Transverse colon (tissue), 4 donors: ENCODE data around the gene BORA. TPM values are rescaled to one million over a fixed set of nuclear protein-coding genes. Genes with fewer than 3 reads are reported as not detected.

Source experiments
- DNase-seq: peaks from one replicate; pipeline ENCODE4 v3.0.0-alpha.2; 2019
- H3K27ac ChIP-seq, 4 donors: fragments of 200-600 bp; sonication (generic); 2 replicates each; pipeline ENCODE4 v1.5.1; 2016 to 2018; ENCODE audit warnings: inconsistent platforms in 4 of 4
- H3K27me3 ChIP-seq: fragments of 200-600 bp; sonication (generic); 2 replicates; pipeline ENCODE4 v1.5.1; 2017; ENCODE audit warnings: inconsistent platforms
- H3K36me3 ChIP-seq, 4 donors: fragments of 200-600 bp; sonication (generic); 2 replicates each; pipeline ENCODE4 v1.5.1; 2017 to 2019; ENCODE audit warnings: inconsistent platforms in 4 of 4
- H3K4me1 ChIP-seq, 4 donors: fragments of 200-600 bp; sonication (generic); 2 replicates each; pipeline ENCODE4 v1.5.1; 2017 to 2020; ENCODE audit warnings: inconsistent platforms in 4 of 4
- H3K4me3 ChIP-seq, 4 donors: fragments of 200-600 bp; sonication (generic); 1 replicate in 1 of 4; 2 replicates in 3 of 4; pipeline versions ENCODE4 v1.5.1 to v1.6.1; 2017 to 2019; ENCODE audit warnings: inconsistent platforms in 4 of 4
- H3K9me3 ChIP-seq, 2 donors: fragments of 200-600 bp; sonication (generic); 2 replicates each; pipeline ENCODE4 v1.5.1; 2017 to 2019; ENCODE audit warnings: inconsistent platforms in 2 of 2
- CTCF ChIP-seq, 5 experiments: fragments of 200-600 bp in 3 of 5; fragments of 450-650 bp in 2 of 5; sonication (generic) in 3 of 5; IDR thresholded peaks; 1 replicate in 2 of 5; 2 replicates in 3 of 5; pipeline ENCODE4 v1.5.1; 2016 to 2017; ENCODE audit warnings: antibody characterized with exemption in 5 of 5, inconsistent platforms in 3 of 5, mild to moderate bottlenecking in 2 of 5, moderate library complexity in 1 of 5
- EP300 ChIP-seq: sonication (generic); formaldehyde crosslinking; IDR thresholded peaks from one replicate; pipeline ENCODE4 v1.6.1; 2017; ENCODE audit warnings: antibody characterized with exemption, low read depth
- POLR2A ChIP-seq: fragments of 450-650 bp; IDR thresholded peaks from one replicate; pipeline ENCODE4 v1.6.1; 2016; ENCODE audit warnings: antibody characterized with exemption, mild to moderate bottlenecking, moderate library complexity
- POLR2AphosphoS5 ChIP-seq, 3 donors: sonication (generic); formaldehyde crosslinking; IDR thresholded peaks; one replicate each; pipeline ENCODE4 v1.6.1; 2016; ENCODE audit warnings: antibody characterized with exemption in 3 of 3
- WGBS, 2 donors: methylation state at CpG; one replicate each; pipeline ENCODE4 v1.1.5; 2018; ENCODE audit warnings: low coverage in 1 of 2; 5-methylcytosine and 5-hydroxymethylcytosine counted together
- in situ Hi-C, 4 donors: fragments of 200-750 bp; cut with MboI; loops; one replicate each; pipeline versions ENCODE4 v1.15.0 to v1.15.1; 2017; ENCODE audit warnings: low sequenced_read_pairs in 3 of 4, low pct_ligation_motif_present in 1 of 4, low pct_unique_long_range_greater_than_20kb in 1 of 4
- intact Hi-C: fragments of 100-400 bp; cut with DNase I; formaldehyde crosslinking; loops from one replicate; pipeline ENCODE4 v1.15.1; 2023; ENCODE audit warnings: low total_unique reads
- total RNA-seq, 4 donors: library from RNA; depleted of rRNA; stranded (reverse); fragments of >200 nt; gene quantifications; one replicate each; pipeline ENCODE4 v1.1.0, GENCODE V29; 2016

BORA gene
- total RNA-seq, 4 donors from 2014 or later, result 2.2 to 80.0 (median 7.7) TPM

GRCh38 chr13:72728290-72728605, 525 bp downstream of the BORA start:
- Histone ChIP-seq H3K36me3 (no peaks in the 10 kb centered on the region), H3K27me3 (no peaks in the 10 kb centered on the region), H3K9me3 (no peaks in the 10 kb centered on the region), H3K27ac (peak overlapping the region; percentile 73 to 90 (median 80)), H3K4me3 (peak overlapping the region; percentile 47 to 91 (median 83)), H3K4me1 (peaks cover 5 to 33% (median 27%) of the 10 kb centered on the region in 4 donors)
- no peak for DNase-seq
- in situ Hi-C loops (no loop called here), intact Hi-C loops (no loop called here)
- 5 to 13% methylated on average over 3 of the region's 3 CpGs for WGBS, 2 donors
- no peak for TF ChIP-seq EP300
- TF ChIP-seq POLR2A, result no peak
- TF ChIP-seq CTCF (IDR thresholded peaks at IDR 0.05), result no peak
- TF ChIP-seq POLR2AphosphoS5 (IDR thresholded peaks at IDR 0.05), result no peak

- peaks cover 0 to 6% (median 0%) of the 10 kb centered on the region in 4 donors for H3K4me1 ChIP-seq
- intact Hi-C loops (no loop called here), in situ Hi-C loops (no loop called here)
- TF ChIP-seq POLR2A (no peak), POLR2AphosphoS5 (IDR thresholded peaks at IDR 0.05) (no peak), EP300 (no peak), CTCF (IDR thresholded peaks at IDR 0.05) (no peak)
- H3K27ac ChIP-seq, result no peak overlapping the region
- H3K4me3 ChIP-seq, result no peak overlapping the region
- no peaks in the 10 kb centered on the region for H3K27me3 ChIP-seq
- WGBS, 2 donors, result 39 to 74% methylated on average over 3 of the region's 3 CpGs
- H3K36me3 ChIP-seq, result no peaks in the 10 kb centered on the region
- no peaks in the 10 kb centered on the region for H3K9me3 ChIP-seq
- DNase-seq, result no peak
These were observed 9.3 kb downstream of the BORA start for GRCh38 chr13:72737033-72737432.

DNA sequence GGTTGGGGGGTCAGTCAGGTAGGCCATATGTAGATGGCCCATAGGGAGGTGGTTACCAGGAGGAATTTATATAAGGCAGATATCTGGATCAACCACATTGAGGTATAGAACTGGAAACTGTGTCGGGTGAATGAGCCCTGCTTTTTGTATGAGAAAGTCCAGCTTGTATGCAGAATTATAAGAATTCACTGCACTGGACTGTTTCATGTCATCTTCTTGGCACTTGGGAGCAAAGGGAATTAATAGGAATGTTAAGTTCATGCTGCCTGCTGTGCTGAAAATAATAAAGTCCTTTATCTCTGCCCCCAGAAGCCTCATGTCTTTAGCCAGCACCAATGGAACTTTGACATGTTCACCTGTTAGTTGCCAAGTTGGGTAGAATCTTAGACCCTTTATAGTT, 12.3 kb downstream of the BORA start:
- 60 to 78% methylated on average over 1 of the region's 1 CpG for WGBS, 2 donors
- H3K27me3 ChIP-seq, result no peaks in the 10 kb centered on the region
- intact Hi-C loops, result no loop called here
- H3K4me3 ChIP-seq, result no peak overlapping the region
- DNase-seq, result no peak
- in situ Hi-C loops, result no loop called here
- peaks cover 0 to 6% (median 0%) of the 10 kb centered on the region in 4 donors for H3K4me1 ChIP-seq
- no peak overlapping the region for H3K27ac ChIP-seq
- no peaks in the 10 kb centered on the region for H3K9me3 ChIP-seq
- H3K36me3 ChIP-seq, result peaks cover 0 to 4% (median 0%) of the 10 kb centered on the region in 4 donors
- TF ChIP-seq POLR2A (no peak), EP300 (no peak), CTCF (IDR thresholded peaks at IDR 0.05) (no peak), POLR2AphosphoS5 (IDR thresholded peaks at IDR 0.05) (no peak)

DNA sequence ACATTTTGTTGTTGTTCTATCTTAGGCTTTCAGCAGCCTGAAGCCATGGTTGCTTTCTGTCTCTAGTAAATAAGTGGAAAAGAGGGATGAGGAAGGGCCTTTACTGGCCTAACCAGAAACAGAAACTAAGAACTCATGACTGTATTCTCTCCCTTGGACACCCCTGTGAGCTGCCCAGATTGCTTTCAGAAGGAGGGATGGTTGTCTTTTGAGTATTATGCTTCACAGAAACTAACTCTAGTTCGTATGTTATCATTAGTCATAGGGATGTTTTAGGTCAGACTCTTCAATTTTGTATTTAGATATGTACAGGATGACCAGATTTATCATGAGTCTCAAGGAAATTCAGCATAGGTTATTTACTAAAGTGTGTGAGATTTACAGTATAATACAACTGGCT, 17.5 kb downstream of the BORA start:
- H3K9me3 ChIP-seq, result no peaks in the 10 kb centered on the region
- no peak for TF ChIP-seq CTCF (IDR thresholded peaks at IDR 0.05)
- TF ChIP-seq POLR2A, result no peak
- TF ChIP-seq EP300, result no peak
- TF ChIP-seq POLR2AphosphoS5 (IDR thresholded peaks at IDR 0.05), result no peak
- H3K27me3 ChIP-seq, result no peaks in the 10 kb centered on the region
- no peak overlapping the region for H3K27ac ChIP-seq
- no peak overlapping the region for H3K4me3 ChIP-seq
- in situ Hi-C loops, result no loop called here
- intact Hi-C loops, result no loop called here
- no peaks in the 10 kb centered on the region for H3K4me1 ChIP-seq
- no peak for DNase-seq
- H3K36me3 ChIP-seq, result peaks cover 0 to 17% (median 1%) of the 10 kb centered on the region in 4 donors
- 76 to 89% methylated on average over 1 of the region's 1 CpG for WGBS, 2 donors
